ENCODE data around the gene WNT1. TPM values are rescaled to one million over a fixed set of nuclear protein-coding genes. Genes with fewer than 3 reads are reported as not detected.

WNT1 gene
- total and polyA plus RNA-seq, 11 donors = 0.29 TPM; not detected in 10

GRCh38 chr12:49030119-49030518 lies 52.0 kb downstream of the WNT1 start:
- no peak for TF ChIP-seq CTCF (IDR thresholded peaks at IDR 0.05)
- TF ChIP-seq POLR2A (IDR thresholded peaks at IDR 0.05) = no peak
- Histone ChIP-seq H3K27me3 (no peaks in the 10 kb centered on the region), H3K9me3 (no peaks in the 10 kb centered on the region), H3K4me1 (peaks cover 0 to 9% (median 0%) of the 10 kb centered on the region in 12 donors), H3K36me3 (peaks cover 0 to 100% (median 96%) of the 10 kb centered on the region in 9 donors), H3K27ac (no peak overlapping the region), H3K4me3 (no peak overlapping the region)
- DNase-seq (no peak), ATAC-seq (no peak)
- WGBS, 4 donors = 90 to 93% (median 92%) methylated on average over 8 of the region's 8 CpGs
- intact Hi-C loops (cut with DNase I) = no loop called here

- DNase-seq (no peak), ATAC-seq (no peak)
- Histone ChIP-seq H3K36me3 (peaks cover 0 to 100% (median 94%) of the 10 kb centered on the region in 9 donors), H3K27ac (peak overlapping the region in 1 of 12 donors; percentile 11), H3K4me3 (no peak overlapping the region), H3K4me1 (peaks cover 0 to 9% (median 0%) of the 10 kb centered on the region in 12 donors), H3K9me3 (no peaks in the 10 kb centered on the region), H3K27me3 (no peaks in the 10 kb centered on the region)
- WGBS, 4 donors = 92 to 96% (median 95%) methylated on average over 19 of the region's 19 CpGs
- intact Hi-C loops (cut with DNase I) = no loop called here
- no peak for TF ChIP-seq POLR2A (IDR thresholded peaks at IDR 0.05)
- TF ChIP-seq CTCF (IDR thresholded peaks at IDR 0.05) = no peak
Observed at GRCh38 chr12:49030714-49031572, 52.8 kb downstream of the WNT1 start.

GRCh38 chr12:49031573-49032161 lies 53.5 kb downstream of the WNT1 start:
- Histone ChIP-seq H3K27ac (peak overlapping the region in 1 of 12 donors; percentile 11), H3K27me3 (no peaks in the 10 kb centered on the region), H3K4me1 (peaks cover 0 to 9% (median 0%) of the 10 kb centered on the region in 12 donors), H3K9me3 (no peaks in the 10 kb centered on the region), H3K36me3 (peaks cover 0 to 99% (median 89%) of the 10 kb centered on the region in 9 donors), H3K4me3 (no peak overlapping the region)
- TF ChIP-seq POLR2A (IDR thresholded peaks at IDR 0.05) = no peak
- TF ChIP-seq CTCF (IDR thresholded peaks at IDR 0.05) = no peak
- 77 to 92% (median 91%) methylated on average over 3 to 8 of the region's 8 CpGs for WGBS, 4 donors
- ATAC-seq (no peak), DNase-seq (no peak)
- intact Hi-C loops (cut with DNase I) = no loop called here

Other genes starting within 250 kb of the WNT1 start
- gene ADCY6, start 189.2 kb upstream of the WNT1 start, total RNA-seq = 100 to 1,000 TPM in 8 of 9 donors, 10 to 100 TPM in 1; 88.4 to 145 (median 106) TPM
- gene ADCY6, start 189.2 kb upstream of the WNT1 start, polyA plus RNA-seq = 10 to 100 TPM; 60.6 to 87.7 TPM
- gene CACNB3, start 159.8 kb upstream of the WNT1 start, total RNA-seq = 10 to 100 TPM in 1 of 9 donors, 1 to 10 TPM in 8; 3.2 to 11.2 (median 5.3) TPM
- 1 to 10 TPM; 4.4 to 5.7 TPM for gene CACNB3, start 159.8 kb upstream of the WNT1 start, polyA plus RNA-seq
- gene DDX23, start 126.2 kb upstream of the WNT1 start, total RNA-seq = 10 to 100 TPM; 25.3 to 51.2 (median 35.8) TPM
- 10 to 100 TPM; 16.8 to 43.2 TPM for gene DDX23, start 126.2 kb upstream of the WNT1 start, polyA plus RNA-seq
- 1 to 10 TPM in 2 of 9 donors, under 1 TPM in 5, not detected in 2; 0.35 to 1.5 (median 0.60) TPM for gene RND1, start 112.5 kb upstream of the WNT1 start, total RNA-seq
- gene RND1, start 112.5 kb upstream of the WNT1 start, polyA plus RNA-seq = under 1 TPM; 0.53 to 0.95 TPM
- 10 to 100 TPM in 2 of 9 donors, 1 to 10 TPM in 7; 1.6 to 26.0 (median 3.2) TPM for gene FKBP11, start 52.8 kb upstream of the WNT1 start, total RNA-seq
- 10 to 100 TPM in 1 of 2 donors, 1 to 10 TPM in 1; 5.5 to 28.1 TPM for gene FKBP11, start 52.8 kb upstream of the WNT1 start, polyA plus RNA-seq
- 100 to 1,000 TPM in 1 of 9 donors, 10 to 100 TPM in 8; 35.8 to 130 (median 54.0) TPM for gene ARF3, start 20.8 kb upstream of the WNT1 start, total RNA-seq
- 10 to 100 TPM; 40.1 to 61.5 TPM for gene ARF3, start 20.8 kb upstream of the WNT1 start, polyA plus RNA-seq
- gene WNT10B, start 6.6 kb upstream of the WNT1 start, total RNA-seq = 1 to 10 TPM in 1 of 9 donors, under 1 TPM in 7, not detected in 1; 0.12 to 1.3 (median 0.22) TPM
- under 1 TPM; 0.08 to 0.28 TPM for gene WNT10B, start 6.6 kb upstream of the WNT1 start, polyA plus RNA-seq
- gene DDN, start 21.1 kb downstream of the WNT1 start, total RNA-seq = 1 to 10 TPM in 4 of 9 donors, under 1 TPM in 5; 0.40 to 2.8 (median 0.95) TPM
- gene DDN, start 21.1 kb downstream of the WNT1 start, polyA plus RNA-seq = under 1 TPM; 0.42 to 0.91 TPM
- gene PRKAG1, start 40.5 kb downstream of the WNT1 start, total RNA-seq = 100 to 1,000 TPM in 2 of 9 donors, 10 to 100 TPM in 7; 72.0 to 107 (median 98.6) TPM
- 10 to 100 TPM; 91.5 to 93.5 TPM for gene PRKAG1, start 40.5 kb downstream of the WNT1 start, polyA plus RNA-seq
- gene KMT2D, start 82.5 kb downstream of the WNT1 start, total RNA-seq = 10 to 100 TPM; 32.5 to 82.7 (median 55.6) TPM
- 10 to 100 TPM; 38.1 to 47.4 TPM for gene KMT2D, start 82.5 kb downstream of the WNT1 start, polyA plus RNA-seq
- 1 to 10 TPM in 2 of 9 donors, under 1 TPM in 2, not detected in 5; 0.19 to 2.0 (median 0.72) TPM for gene RHEBL1, start 91.7 kb downstream of the WNT1 start, total RNA-seq
- gene RHEBL1, start 91.7 kb downstream of the WNT1 start, polyA plus RNA-seq = under 1 TPM; 0.37 to 0.50 TPM
- gene DHH, start 116.5 kb downstream of the WNT1 start, total RNA-seq = 1 to 10 TPM in 1 of 9 donors, under 1 TPM in 8; 0.34 to 1.5 (median 0.76) TPM
- 1 to 10 TPM in 1 of 2 donors, under 1 TPM in 1; 0.38 to 1.0 TPM for gene DHH, start 116.5 kb downstream of the WNT1 start, polyA plus RNA-seq
- gene LMBR1L, start 132.5 kb downstream of the WNT1 start, total RNA-seq = 10 to 100 TPM; 10.4 to 43.5 (median 27.9) TPM
- 10 to 100 TPM; 17.2 to 23.7 TPM for gene LMBR1L, start 132.5 kb downstream of the WNT1 start, polyA plus RNA-seq
- gene TUBA1B, start 153.1 kb downstream of the WNT1 start, total RNA-seq = 100 to 1,000 TPM; 242 to 966 (median 464) TPM
- gene TUBA1B, start 153.1 kb downstream of the WNT1 start, polyA plus RNA-seq = 1,000 to 10,000 TPM in 1 of 2 donors, 100 to 1,000 TPM in 1; 189 to 1,651 TPM
- gene TUBA1A, start 210.8 kb downstream of the WNT1 start, total RNA-seq = 100 to 1,000 TPM; 122 to 280 (median 184) TPM
- gene TUBA1A, start 210.8 kb downstream of the WNT1 start, polyA plus RNA-seq = 100 to 1,000 TPM in 1 of 2 donors, 10 to 100 TPM in 1; 71.5 to 238 TPM